Measurements from ENCODE around the gene TMEM30A. TPM values are rescaled to one million over a fixed set of nuclear protein-coding genes. Genes with fewer than 3 reads are reported as not detected.
A peak's percentile ranks its signal among the peaks of the same experiment; 100 is the strongest.

TMEM30A gene
- total and polyA plus RNA-seq, 2 of the 13 experiments (the other 11 are each of a cell fraction or from before 2014, with no cell fraction given), result 17.6 to 54.4 TPM

- TF ChIP-seq RERE (CRISPR knock-in tag; IDR thresholded peaks at IDR 0.05; ENCODE audit: low read depth) (0 out of 2 replicates have a peak, but pooled peaks have one; percentile 24), PHF21A (CRISPR knock-in tag; IDR thresholded peaks at IDR 0.05) (peak; percentile 75), ZNF512 (CRISPR knock-in tag; IDR thresholded peaks at IDR 0.05) (no peak), ZNF710 (CRISPR knock-in tag; IDR thresholded peaks at IDR 0.05; ENCODE audit: borderline replicate concordance) (0 out of 2 replicates have a peak, but pooled peaks have one; percentile 22), KLF15 (CRISPR knock-in tag; IDR thresholded peaks at IDR 0.05; ENCODE audit: borderline replicate concordance) (no peak), CTCF (CRISPR knock-in tag; IDR thresholded peaks at IDR 0.05) (0 out of 2 replicates have a peak, but pooled peaks have one; percentile 5), ZKSCAN8 (CRISPR knock-in tag; IDR thresholded peaks at IDR 0.05; ENCODE audit: borderline replicate concordance) (peak; percentile 58; the same call in 1 of the 2 replicates), RARA (CRISPR knock-in tag; IDR thresholded peaks at IDR 0.05) (peak; percentile 59), ZNF205 (CRISPR knock-in tag; IDR thresholded peaks at IDR 0.05) (peak; percentile 100), MIXL1 (CRISPR knock-in tag; IDR thresholded peaks at IDR 0.05) (0 out of 2 replicates have a peak, but pooled peaks have one; percentile 51), SPEN (CRISPR knock-in tag; IDR thresholded peaks at IDR 0.05; ENCODE audit: low read depth) (peak; percentile 91; the same call in 1 of the 2 replicates), ATF6 (CRISPR knock-in tag; conservative IDR thresholded peaks at IDR 0.05) (no peak), PLRG1 (conservative IDR thresholded peaks at IDR 0.05) (no peak), HES4 (CRISPR knock-in tag; IDR thresholded peaks at IDR 0.05; ENCODE audit: borderline replicate concordance) (peak; percentile 53; the same call in 1 of the 2 replicates), CEBPB (IDR thresholded peaks at IDR 0.05; ENCODE audit: borderline replicate concordance, low read depth, low read length) (peak; percentile 58; the same call in 1 of the 2 replicates)
These were observed 41.1 kb downstream of the TMEM30A start, which contains the start of gene COX7A2 (continued) for GRCh38 chr6:75243333-75244062.

All from HepG2 (cell line).